ENCODE data around the gene FOXO4. TPM values are rescaled to one million over a fixed set of nuclear protein-coding genes. Genes with fewer than 3 reads are reported as not detected.

Gene FOXO4
- total RNA-seq, 2 experiments from 2014 or later: 9.5 to 10.8 TPM

DNA sequence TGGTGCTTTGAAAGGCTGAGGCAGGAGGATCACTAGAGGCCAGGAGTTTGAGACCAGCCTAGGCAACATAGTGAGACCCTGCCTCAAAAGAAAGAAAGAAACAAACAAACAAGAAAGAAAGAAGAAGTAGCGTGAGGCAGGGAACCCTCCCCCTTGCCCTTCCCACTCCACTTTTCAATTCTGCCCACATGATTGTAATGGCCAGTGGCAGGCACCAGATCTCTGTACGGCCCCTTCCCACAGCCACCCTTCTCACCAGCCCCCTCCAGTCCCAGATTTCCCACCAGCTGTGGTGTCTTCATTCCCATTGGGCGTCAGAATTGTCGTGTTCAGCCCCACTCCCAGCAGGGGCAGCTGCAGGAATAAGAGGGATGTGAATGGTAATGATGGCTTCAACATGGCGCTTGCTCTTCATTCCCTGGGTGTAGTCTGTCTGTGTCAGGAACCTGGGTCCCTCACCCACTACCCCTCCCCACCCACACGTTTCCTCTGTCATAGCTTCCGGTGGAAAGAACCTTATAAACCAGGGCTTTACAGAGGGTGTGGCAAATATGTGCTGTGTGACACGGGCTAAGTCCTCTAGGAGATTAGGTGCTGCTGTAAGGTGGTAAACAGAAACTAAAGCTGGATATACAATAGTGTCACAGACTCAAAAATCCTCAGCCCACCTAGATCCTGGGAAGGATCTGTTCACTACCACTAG is 15.6 kb downstream of the FOXO4 start, which contains the start of gene IL2RG:
Gene IL2RG (minus strand): TSS at position 437 of the 703 bp plus-strand sequence. CDS start 38 bp downstream, at position 399.
- no peaks in the 10 kb centered on the region for H3K9me3 Mint-ChIP-seq (ENCODE audit: low read depth)
- ATAC-seq (peak; percentile 83), DNase-seq (peak; percentile 83)
- H3K36me3 Mint-ChIP-seq (ENCODE audit: low read depth): peaks cover 49% of the 10 kb centered on the region
- H3K27me3 Mint-ChIP-seq: no peaks in the 10 kb centered on the region
- CTCF ChIA-PET: interaction anchor here (0.5 to 2.8 kb wide), 6 partner anchors 8 to 667 kb away, joined by 3 to 22 read pairs (median 4); no protein-coding TSS in a partner anchor
- H3K4me1 Mint-ChIP-seq: peaks cover 39% of the 10 kb centered on the region
- H3K4me3 Mint-ChIP-seq: peak within 1 kb of the TSS; percentile 99
- POLR2A ChIA-PET: interaction anchor here (0.5 to 1.5 kb wide), 6 partner anchors 9 to 979 kb away, joined by 3 to 6 read pairs (median 4); partner anchors contain the start of genes ITGB1BP2 and TAF1
- intact Hi-C loops (cut with DNase I, micrococcal nuclease): loop anchor here (1.0 to 5.0 kb wide), 5 partner anchors 13 to 423 kb away; partner anchors contain the start of genes NONO (in 1 of the 2) and TAF1 (in 1 of the 2)
- peak within 1 kb of the TSS; percentile 99 for H3K27ac Mint-ChIP-seq

DNA sequence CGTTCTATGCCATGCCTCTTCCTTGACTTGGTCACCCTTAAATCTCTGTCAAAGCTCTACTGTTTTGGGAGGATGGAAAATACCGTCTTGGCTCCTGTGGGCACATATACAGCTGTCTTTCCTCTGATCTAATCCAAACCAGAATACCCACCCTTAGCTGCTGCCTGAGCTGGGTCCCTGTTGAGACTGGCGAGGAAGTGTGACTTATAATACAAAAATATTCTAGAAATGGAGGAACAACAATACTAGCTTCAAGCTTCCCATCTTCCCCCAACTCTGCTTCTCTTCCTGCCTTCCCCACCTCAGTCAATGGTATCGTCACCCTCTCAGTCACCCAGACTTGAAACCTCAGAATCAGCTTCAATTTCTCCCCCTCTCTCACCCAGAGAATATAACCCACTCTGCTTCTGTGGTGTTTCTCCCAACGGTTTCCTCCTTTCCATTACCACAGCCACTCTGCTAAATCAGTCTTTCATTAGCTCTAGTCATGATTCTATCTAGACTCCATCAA is 16.3 kb downstream of the FOXO4 start:
- Mint-ChIP-seq H3K4me1 (peaks cover 33% of the 10 kb centered on the region), H3K9me3 (ENCODE audit: low read depth) (no peaks in the 10 kb centered on the region), H3K36me3 (ENCODE audit: low read depth) (peaks cover 44% of the 10 kb centered on the region), H3K27ac (peak overlapping the region; percentile 99), H3K27me3 (no peaks in the 10 kb centered on the region), H3K4me3 (peak overlapping the region; percentile 99)
- ChIA-PET POLR2A (interaction anchor here (0.5 to 1.5 kb wide), 6 partner anchors 10 to 979 kb away, joined by 3 to 6 read pairs (median 4); partner anchors contain the start of genes ITGB1BP2 and TAF1), CTCF (interaction anchor here (0.5 to 2.8 kb wide), 6 partner anchors 9 to 668 kb away, joined by 3 to 22 read pairs (median 4); no protein-coding TSS in a partner anchor)
- DNase-seq (peak; percentile 34), ATAC-seq (peak; percentile 45)
- intact Hi-C loops (cut with DNase I, micrococcal nuclease): loop anchor here (1.0 to 5.0 kb wide), 5 partner anchors 14 to 422 kb away; partner anchors contain the start of genes NONO (in 1 of the 2) and TAF1 (in 1 of the 2)

DNA sequence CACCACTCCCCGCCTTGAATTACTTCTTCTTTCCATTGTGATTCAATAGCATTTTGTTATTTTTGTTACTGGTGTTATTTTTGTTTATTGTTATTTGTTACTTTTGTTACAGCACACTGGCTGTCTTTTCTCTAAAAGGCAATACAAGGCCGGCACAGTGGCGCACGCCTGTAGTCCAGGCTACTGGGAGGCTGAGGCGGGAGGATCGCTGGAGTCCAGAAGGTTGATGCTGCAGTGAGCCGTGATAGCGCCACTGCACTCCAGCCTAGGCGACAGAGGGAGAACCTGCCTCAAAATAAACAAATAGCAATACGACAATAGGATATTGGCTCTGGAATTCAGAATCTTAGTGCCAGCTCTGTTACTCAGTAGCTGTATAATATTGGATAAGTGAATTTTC is 21.7 kb downstream of the FOXO4 start:
- Mint-ChIP-seq H3K4me3 (no peak overlapping the region), H3K36me3 (ENCODE audit: low read depth) (peaks cover 12% of the 10 kb centered on the region), H3K4me1 (peaks cover 31% of the 10 kb centered on the region), H3K27ac (no peak overlapping the region), H3K27me3 (no peaks in the 10 kb centered on the region), H3K9me3 (ENCODE audit: low read depth) (no peaks in the 10 kb centered on the region)
- ChIA-PET CTCF (interaction anchor here (0.6 to 2.3 kb wide), 8 partner anchors 11 to 65 kb away, joined by 3 to 10 read pairs (median 6); no protein-coding TSS in a partner anchor), POLR2A (no interaction called here)
- DNase-seq (no peak), ATAC-seq (no peak)
- intact Hi-C loops (cut with DNase I, micrococcal nuclease): loop anchor here (5.0 kb wide), 3 partner anchors 50 to 250 kb away; partner anchors contain the start of genes SNX12 (in 1 of the 2) and TAF1 (in 1 of the 2)

DNA sequence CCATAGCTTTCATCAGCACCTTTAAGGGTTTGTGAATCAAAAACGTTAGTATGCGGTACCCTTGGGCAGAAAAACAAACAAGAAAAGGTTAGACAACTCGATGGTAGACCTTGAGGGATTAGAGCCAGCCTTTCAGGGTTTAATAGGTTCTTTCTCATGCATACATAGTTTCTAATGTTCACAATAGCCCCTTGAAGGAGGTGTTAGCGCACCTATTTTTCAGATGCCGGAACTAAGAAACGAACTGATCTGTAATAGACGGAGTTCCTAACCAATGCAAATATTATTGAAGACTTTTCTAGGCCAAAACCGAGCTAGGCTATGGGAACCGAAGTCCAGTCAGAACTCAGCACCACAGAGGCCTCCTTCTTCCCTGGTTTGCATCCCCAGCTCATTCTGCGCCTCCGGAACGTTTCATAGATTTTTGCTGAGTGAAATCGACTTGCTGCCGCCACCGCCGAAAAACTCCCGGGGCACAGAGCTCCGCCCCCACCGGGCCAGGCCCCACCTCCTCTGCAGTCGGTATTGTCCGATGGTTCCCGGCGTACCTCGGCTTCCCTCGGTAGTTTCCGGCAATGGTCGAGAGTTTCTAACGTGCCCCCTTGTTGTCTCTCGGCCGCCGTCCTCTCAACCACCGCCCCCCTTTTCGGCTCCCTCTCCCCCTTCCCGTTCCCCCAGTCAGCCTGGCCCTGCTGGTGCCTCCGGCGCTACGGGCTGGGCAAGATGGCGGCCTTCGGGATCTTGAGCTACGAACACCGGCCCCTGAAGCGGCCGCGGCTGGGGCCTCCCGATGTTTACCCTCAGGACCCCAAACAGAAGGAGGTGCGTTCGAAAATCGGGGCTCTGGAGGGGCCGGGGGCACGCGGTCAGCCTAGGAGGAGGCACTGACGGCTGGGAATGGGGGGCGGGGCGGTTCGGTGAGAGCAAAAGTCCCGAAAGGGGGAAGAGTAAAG is 22.7 kb downstream of the FOXO4 start, which contains the start of gene MED12:
Gene MED12 (plus strand): TSS at position 565 of the 953 bp plus-strand sequence. CDS start 159 bp downstream, at position 724.
- H3K27me3 Mint-ChIP-seq: no peaks in the 10 kb centered on the region
- ChIA-PET POLR2A (interaction anchor here (0.5 to 1.7 kb wide), 9 partner anchors 15 to 1063 kb away, joined by 3 to 6 read pairs (median 4); partner anchors contain the start of genes NONO and SNX12), CTCF (interaction anchor here (0.6 to 2.3 kb wide), 10 partner anchors 9 to 45 kb away, joined by 3 to 10 read pairs (median 4); no protein-coding TSS in a partner anchor)
- peaks cover 23% of the 10 kb centered on the region for H3K4me1 Mint-ChIP-seq
- H3K4me3 Mint-ChIP-seq: peak within 1 kb of the TSS; percentile 79
- intact Hi-C loops (cut with DNase I, micrococcal nuclease): loop anchor here (1.0 to 5.0 kb wide), 7 partner anchors 22 to 828 kb away; partner anchors contain the start of genes SNX12 (in 2 of the 2), KIF4A (in 1 of the 2) and TAF1 (in 1 of the 2)
- DNase-seq (peak; percentile 91), ATAC-seq (peak; percentile 98)
- no peaks in the 10 kb centered on the region for H3K9me3 Mint-ChIP-seq (ENCODE audit: low read depth)
- H3K36me3 Mint-ChIP-seq (ENCODE audit: low read depth): peaks cover 12% of the 10 kb centered on the region
- H3K27ac Mint-ChIP-seq: peak within 1 kb of the TSS; percentile 87

DNA sequence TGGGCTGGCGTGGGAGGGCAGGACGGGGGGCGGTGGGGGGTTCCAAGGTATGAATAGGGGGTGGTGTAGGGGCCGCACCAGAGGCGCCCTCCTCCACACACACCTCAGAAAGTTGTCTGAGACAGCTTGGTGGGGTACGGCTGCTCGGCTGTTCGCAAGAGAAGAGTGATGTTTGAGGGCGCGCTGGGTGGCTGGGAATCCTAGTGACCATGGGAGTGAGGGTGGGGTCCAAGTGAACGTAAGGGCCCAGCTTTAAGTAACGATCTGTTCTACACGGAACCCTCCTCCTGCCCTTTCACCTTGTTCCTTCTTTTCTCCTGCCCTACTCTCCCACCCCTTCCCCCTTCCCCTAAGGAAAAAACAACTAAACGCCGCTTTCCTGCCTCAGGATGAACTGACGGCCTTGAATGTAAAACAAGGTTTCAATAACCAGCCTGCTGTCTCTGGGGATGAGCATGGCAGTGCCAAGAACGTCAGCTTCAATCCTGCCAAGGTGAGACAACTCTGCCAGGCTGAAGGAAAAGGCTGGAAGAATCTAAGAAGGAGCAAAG is 23.4 kb downstream of the FOXO4 start:
- Mint-ChIP-seq H3K27me3 (no peaks in the 10 kb centered on the region), H3K4me3 (peak overlapping the region; percentile 79), H3K9me3 (ENCODE audit: low read depth) (no peaks in the 10 kb centered on the region), H3K36me3 (ENCODE audit: low read depth) (peaks cover 14% of the 10 kb centered on the region), H3K27ac (peak overlapping the region; percentile 47), H3K4me1 (peaks cover 19% of the 10 kb centered on the region)
- ATAC-seq (no peak), DNase-seq (peak; percentile 20)
- ChIA-PET POLR2A (interaction anchor here (0.7 to 1.7 kb wide), 7 partner anchors 18 to 1062 kb away, joined by 3 to 6 read pairs (median 5); partner anchors contain the start of genes NONO and SNX12), CTCF (interaction anchor here (0.9 to 2.3 kb wide), 5 partner anchors 10 to 21 kb away, joined by 3 to 10 read pairs (median 7); no protein-coding TSS in a partner anchor)
- intact Hi-C loops (cut with DNase I, micrococcal nuclease): loop anchor here (1.0 to 5.0 kb wide), 7 partner anchors 23 to 828 kb away; partner anchors contain the start of genes SNX12 (in 2 of the 2), KIF4A (in 1 of the 2) and TAF1 (in 1 of the 2)

DNA sequence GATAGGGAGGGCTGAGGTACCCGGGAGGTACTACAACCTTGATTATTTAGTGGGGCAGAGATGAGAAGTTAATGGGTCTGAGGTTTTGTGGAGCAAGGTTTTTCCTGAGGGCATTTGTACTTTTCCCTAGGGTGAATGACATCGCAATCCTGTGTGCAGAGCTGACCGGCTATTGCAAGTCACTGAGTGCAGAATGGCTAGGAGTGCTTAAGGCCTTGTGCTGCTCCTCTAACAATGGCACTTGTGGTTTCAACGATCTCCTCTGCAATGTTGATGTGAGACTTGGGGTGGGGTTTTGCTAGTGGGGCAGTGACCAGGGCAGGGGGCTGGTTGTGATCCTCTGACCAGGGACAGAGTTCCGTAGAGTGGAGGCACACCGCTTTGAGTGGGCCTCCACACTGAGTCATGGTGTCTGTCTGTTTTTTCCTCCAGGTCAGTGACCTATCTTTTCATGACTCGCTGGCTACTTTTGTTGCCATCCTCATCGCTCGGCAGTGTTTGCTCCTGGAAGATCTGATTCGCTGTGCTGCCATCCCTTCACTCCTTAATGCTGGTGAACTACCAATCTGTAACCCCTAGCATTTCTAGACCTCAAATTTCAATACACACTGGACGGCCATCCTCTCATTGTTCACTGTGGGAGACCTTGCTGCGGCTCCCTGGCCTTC is 32.6 kb downstream of the FOXO4 start:
- H3K4me3 Mint-ChIP-seq: no peak overlapping the region
- DNase-seq (no peak), ATAC-seq (no peak)
- intact Hi-C loops (cut with DNase I, micrococcal nuclease): no loop called here
- no peaks in the 10 kb centered on the region for H3K9me3 Mint-ChIP-seq (ENCODE audit: low read depth)
- POLR2A ChIA-PET: no interaction called here
- CTCF ChIA-PET: interaction anchor here (0.6 to 2.8 kb wide), 7 partner anchors 10 to 364 kb away, joined by 3 to 15 read pairs (median 3); partner anchors contain the start of genes IL2RG and MED12
- H3K27ac Mint-ChIP-seq: peak overlapping the region; percentile 70
- peaks cover 45% of the 10 kb centered on the region for H3K36me3 Mint-ChIP-seq (ENCODE audit: low read depth)
- H3K27me3 Mint-ChIP-seq: no peaks in the 10 kb centered on the region
- H3K4me1 Mint-ChIP-seq: peaks cover 14% of the 10 kb centered on the region

DNA sequence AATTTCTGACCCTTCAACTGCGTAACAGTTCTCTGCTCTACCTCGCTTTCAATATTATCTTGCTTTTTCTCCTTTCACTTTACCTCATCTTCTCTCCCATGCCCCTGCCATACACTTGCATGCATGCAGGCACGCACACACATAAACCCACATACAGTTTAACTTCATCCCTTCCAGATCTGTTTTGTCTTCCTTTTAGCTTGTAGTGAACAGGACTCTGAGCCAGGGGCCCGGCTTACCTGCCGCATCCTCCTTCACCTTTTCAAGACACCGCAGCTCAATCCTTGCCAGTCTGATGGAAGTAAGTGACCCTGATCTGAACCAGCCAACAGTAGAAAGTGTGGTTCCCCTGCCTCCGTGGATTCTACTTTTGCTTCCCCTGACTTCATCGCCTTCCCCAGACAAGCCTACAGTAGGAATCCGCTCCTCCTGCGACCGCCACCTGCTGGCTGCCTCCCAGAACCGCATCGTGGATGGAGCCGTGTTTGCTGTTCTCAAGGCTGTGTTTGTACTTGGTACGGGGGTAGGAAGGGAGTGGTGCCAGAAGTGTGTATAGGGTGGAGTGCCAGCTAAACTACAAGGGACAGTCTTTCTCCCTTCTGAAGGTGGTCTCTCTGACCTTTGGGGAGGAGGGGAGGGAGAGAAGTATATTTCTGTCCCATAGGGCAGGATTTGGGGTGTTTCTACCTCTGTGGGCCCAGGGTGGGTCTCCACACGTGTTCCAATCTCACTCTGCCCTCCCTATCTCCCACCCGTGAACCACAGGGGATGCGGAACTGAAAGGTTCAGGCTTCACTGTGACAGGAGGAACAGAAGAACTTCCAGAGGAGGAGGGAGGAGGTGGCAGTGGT is 33.5 kb downstream of the FOXO4 start:
- H3K9me3 Mint-ChIP-seq (ENCODE audit: low read depth): no peaks in the 10 kb centered on the region
- peaks cover 42% of the 10 kb centered on the region for H3K36me3 Mint-ChIP-seq (ENCODE audit: low read depth)
- ATAC-seq: peak; percentile 96
- CTCF ChIA-PET: interaction anchor here (0.8 to 2.8 kb wide), 8 partner anchors 11 to 364 kb away, joined by 3 to 17 read pairs (median 4); partner anchors contain the start of genes IL2RG and MED12
- H3K4me1 Mint-ChIP-seq: peaks cover 14% of the 10 kb centered on the region
- DNase-seq: peak; percentile 83
- peak overlapping the region; percentile 70 for H3K27ac Mint-ChIP-seq
- peak overlapping the region; percentile 41 for H3K4me3 Mint-ChIP-seq
- H3K27me3 Mint-ChIP-seq: no peaks in the 10 kb centered on the region
- intact Hi-C loops (cut with DNase I, micrococcal nuclease): loop anchor here (1.0 kb wide), 3 partner anchors 31 to 159 kb away; partner anchors contain the start of gene SNX12 (in 1 of the 2)
- POLR2A ChIA-PET: no interaction called here

DNA sequence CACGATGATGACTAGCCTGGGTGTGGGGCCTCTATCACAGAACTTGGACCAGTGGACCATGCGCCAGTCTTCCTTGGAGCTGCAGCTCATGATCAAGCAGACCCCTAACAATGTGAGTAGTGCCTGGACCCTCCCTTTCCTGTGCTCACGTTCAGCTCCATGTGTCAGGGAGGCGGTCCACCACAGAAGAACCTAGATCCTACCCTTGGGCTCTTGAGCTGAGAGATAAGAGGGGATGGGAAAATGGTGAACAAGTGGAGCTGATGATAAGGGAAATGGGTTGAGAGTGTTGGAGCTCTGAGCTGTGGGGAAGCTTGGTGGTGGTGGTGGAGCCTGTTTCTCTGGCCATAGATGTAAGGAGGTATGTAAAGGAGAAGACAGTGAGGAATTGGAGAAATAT is 35.9 kb downstream of the FOXO4 start:
- ATAC-seq (no peak), DNase-seq (no peak)
- Mint-ChIP-seq H3K4me1 (peaks cover 14% of the 10 kb centered on the region), H3K27me3 (no peaks in the 10 kb centered on the region), H3K9me3 (ENCODE audit: low read depth) (no peaks in the 10 kb centered on the region), H3K36me3 (ENCODE audit: low read depth) (peaks cover 38% of the 10 kb centered on the region), H3K4me3 (no peak overlapping the region), H3K27ac (no peak overlapping the region)
- ChIA-PET CTCF (interaction anchor here (1.3 to 2.3 kb wide), 4 partner anchors 29 to 161 kb away, joined by 3 to 17 read pairs (median 4); no protein-coding TSS in a partner anchor), POLR2A (no interaction called here)
- intact Hi-C loops (cut with DNase I, micrococcal nuclease): no loop called here

DNA sequence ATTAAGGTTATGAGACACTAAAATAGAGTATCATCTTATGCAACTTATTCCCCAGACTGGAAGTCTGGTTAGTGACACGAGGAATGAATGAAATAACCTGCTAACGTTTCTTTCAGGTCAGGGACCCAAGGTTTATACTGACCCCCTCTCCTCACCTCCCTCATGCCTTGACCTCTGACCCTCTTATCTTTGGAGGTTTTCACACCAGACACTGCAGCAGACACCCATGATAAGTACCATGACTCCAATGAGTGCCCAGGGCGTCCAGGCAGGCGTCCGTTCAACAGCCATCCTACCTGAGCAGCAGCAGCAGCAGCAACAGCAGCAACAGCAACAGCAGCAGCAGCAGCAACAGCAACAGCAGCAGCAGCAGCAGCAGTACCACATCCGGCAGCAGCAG is 44.8 kb downstream of the FOXO4 start:
- POLR2A ChIA-PET: no interaction called here
- intact Hi-C loops (cut with DNase I, micrococcal nuclease): no loop called here
- H3K36me3 Mint-ChIP-seq (ENCODE audit: low read depth): peaks cover 15% of the 10 kb centered on the region

More for the DNA sequence above, 44.8 kb downstream of the FOXO4 start:
- H3K9me3 Mint-ChIP-seq (ENCODE audit: low read depth): no peaks in the 10 kb centered on the region
- CTCF ChIA-PET: no interaction called here
- DNase-seq (no peak), ATAC-seq (no peak)
- no peak overlapping the region for H3K4me3 Mint-ChIP-seq
- H3K27me3 Mint-ChIP-seq: no peaks in the 10 kb centered on the region
- H3K27ac Mint-ChIP-seq: no peak overlapping the region
- H3K4me1 Mint-ChIP-seq: peaks cover 9% of the 10 kb centered on the region

Measured in activated CD4-positive, alpha-beta T cell treated with anti-CD3 and anti-CD28 coated beads for 36 hours (primary cell).